Measurements from ENCODE around the gene LTC4S.

Gene LTC4S

GRCh38 chr5:179812135-179812825, 18.5 kb downstream of the LTC4S start:
- DNase-seq (ENCODE audit: low spot score): no peak

GRCh38 chr5:179812997-179813607, 19.3 kb downstream of the LTC4S start:
- no peak for DNase-seq (ENCODE audit: low spot score)

GRCh38 chr5:179814090-179814489, 20.3 kb downstream of the LTC4S start:
- DNase-seq (ENCODE audit: low spot score): no peak

- no peak for DNase-seq (ENCODE audit: low spot score)
Measured at GRCh38 chr5:179815491-179816249, 21.9 kb downstream of the LTC4S start.

- DNase-seq (ENCODE audit: low spot score): no peak
Measured at GRCh38 chr5:179816401-179816795, 22.6 kb downstream of the LTC4S start.

GRCh38 chr5:179816796-179817469, 23.1 kb downstream of the LTC4S start:
- DNase-seq (ENCODE audit: low spot score): no peak

GRCh38 chr5:179817470-179817840, 23.7 kb downstream of the LTC4S start:
- no peak for DNase-seq (ENCODE audit: low spot score)

GRCh38 chr5:179817890-179818745, 24.3 kb downstream of the LTC4S start:
- no peak for DNase-seq (ENCODE audit: low spot score)

- peak; percentile 89 for DNase-seq (ENCODE audit: low spot score)
Measured at GRCh38 chr5:179818746-179819295, 25.0 kb downstream of the LTC4S start.

- peak; percentile 24 for DNase-seq (ENCODE audit: low spot score)
Measured at GRCh38 chr5:179819296-179820126, 25.7 kb downstream of the LTC4S start.

GRCh38 chr5:179820127-179820482, 26.3 kb downstream of the LTC4S start:
- no peak for DNase-seq (ENCODE audit: low spot score)

- DNase-seq (ENCODE audit: low spot score): peak; percentile 76
Measured at GRCh38 chr5:179820483-179821297, 26.9 kb downstream of the LTC4S start, which contains the start of gene SQSTM1. Gene SQSTM1 (plus strand): TSS chr5:179820905. CDS start chr5:179820937, 32 bp downstream.

- peak; percentile 89 for DNase-seq (ENCODE audit: low spot score)
Measured at GRCh38 chr5:179821298-179822058, 27.7 kb downstream of the LTC4S start.

GRCh38 chr5:179822059-179822432, 28.3 kb downstream of the LTC4S start:
- no peak for DNase-seq (ENCODE audit: low spot score)

- DNase-seq (ENCODE audit: low spot score): no peak
Measured at GRCh38 chr5:179822444-179822990, 28.7 kb downstream of the LTC4S start.

- no peak for DNase-seq (ENCODE audit: low spot score)
Measured at GRCh38 chr5:179823937-179824744, 30.4 kb downstream of the LTC4S start.

- DNase-seq (ENCODE audit: low spot score): no peak
Measured at GRCh38 chr5:179824745-179825112, 30.9 kb downstream of the LTC4S start.

All from CD4-positive, alpha-beta T cell treated with Interleukin-6 at 100 ng/mL for 8 hours (primary cell).